ENCODE data around the gene MRPL47.
"Not testable (repeated sequence)": the region's sequence is repeated elsewhere in the genome, so short reads cannot be mapped to it uniquely, and the experiment has no call there.

MRPL47 gene

GRCh38 chr3:179604321-179605078 is at the start of gene MRPL47, which contains the start of gene NDUFB5:
Gene MRPL47 (minus strand): TSS chr3:179604638. CDS start chr3:179604624, 14 bp downstream.
Gene NDUFB5 (plus strand): TSS chr3:179604794. CDS start chr3:179604816, 22 bp downstream.
- DNase-seq (ENCODE audit: low read depth, low spot score): peak; percentile 90

DNA sequence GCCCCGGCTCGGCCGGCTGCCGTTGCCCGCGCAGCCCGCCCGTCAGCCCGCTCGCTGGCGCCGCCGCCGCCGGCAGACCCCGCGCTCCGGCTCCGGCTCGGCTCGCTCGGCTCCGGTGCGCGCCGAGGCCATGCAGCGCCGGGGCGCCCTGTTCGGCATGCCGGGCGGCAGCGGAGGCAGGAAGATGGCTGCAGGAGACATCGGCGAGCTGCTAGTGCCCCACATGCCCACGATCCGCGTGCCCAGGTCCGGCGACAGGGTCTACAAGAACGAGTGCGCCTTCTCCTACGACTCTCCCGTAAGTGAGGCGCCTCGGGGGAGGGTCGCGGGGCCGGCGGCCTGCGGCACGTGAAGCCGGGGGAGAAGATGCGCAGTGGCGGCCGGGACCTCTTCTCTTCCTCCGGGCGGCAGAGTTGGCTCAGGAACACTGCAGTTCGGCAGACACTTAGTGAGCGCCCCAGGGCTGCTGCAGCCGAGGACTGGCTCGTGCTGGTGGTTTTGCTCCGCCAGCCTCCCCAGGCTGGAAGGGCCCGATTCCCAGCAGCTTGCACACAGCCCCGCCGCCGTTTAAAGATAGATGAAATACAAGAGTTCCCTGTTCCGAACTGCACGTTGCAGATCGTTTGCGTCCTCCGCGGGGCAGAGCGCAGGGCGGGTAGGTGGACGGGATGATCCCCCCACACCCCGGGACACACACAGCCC is 48.8 kb upstream of the MRPL47 start:
- no peak for DNase-seq (ENCODE audit: low read depth, low spot score)

DNA sequence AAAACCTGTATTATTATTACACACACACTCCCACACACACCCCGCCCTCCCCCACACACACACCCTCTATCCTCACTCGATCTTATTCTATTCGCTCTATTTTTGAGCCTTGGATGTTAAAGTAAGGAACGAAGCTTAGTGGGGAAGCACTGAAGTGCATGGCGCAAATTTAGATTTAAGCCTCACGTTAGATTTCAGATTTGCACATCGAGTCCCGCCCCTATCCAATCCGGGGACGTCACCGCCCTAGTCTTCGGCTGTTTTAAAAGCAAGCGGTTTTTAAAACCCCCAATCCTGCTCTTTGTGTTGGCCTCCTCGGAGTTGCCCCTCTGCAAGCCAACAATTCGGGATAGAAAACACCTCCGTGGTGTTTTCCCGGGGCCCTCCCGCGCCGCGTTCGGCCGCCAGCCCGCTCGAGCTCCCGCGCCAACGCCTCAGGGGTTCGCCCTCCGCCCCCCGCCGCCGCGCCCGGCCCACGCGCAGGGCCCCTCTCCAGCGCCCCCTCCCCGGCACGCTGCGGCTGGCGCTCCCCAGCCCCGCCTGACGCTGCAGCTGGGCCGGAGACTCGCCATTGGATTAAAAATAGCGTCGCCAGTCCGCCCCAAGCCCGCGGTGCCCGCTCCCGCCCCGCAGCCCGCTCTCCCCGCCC is 48.1 kb upstream of the MRPL47 start, which contains the start of gene USP13:
Gene USP13 (plus strand): TSS at position 594 of the 649 bp plus-strand sequence. CDS start 186 bp downstream, outside the sequence.
- no peak for DNase-seq (ENCODE audit: low read depth, low spot score)

- no peak for DNase-seq (ENCODE audit: low read depth, low spot score)
Observed at GRCh38 chr3:179651687-179652446, 47.4 kb upstream of the MRPL47 start.

GRCh38 chr3:179646177-179646576 is 41.7 kb upstream of the MRPL47 start:
- DNase-seq (ENCODE audit: low read depth, low spot score): no peak

DNA sequence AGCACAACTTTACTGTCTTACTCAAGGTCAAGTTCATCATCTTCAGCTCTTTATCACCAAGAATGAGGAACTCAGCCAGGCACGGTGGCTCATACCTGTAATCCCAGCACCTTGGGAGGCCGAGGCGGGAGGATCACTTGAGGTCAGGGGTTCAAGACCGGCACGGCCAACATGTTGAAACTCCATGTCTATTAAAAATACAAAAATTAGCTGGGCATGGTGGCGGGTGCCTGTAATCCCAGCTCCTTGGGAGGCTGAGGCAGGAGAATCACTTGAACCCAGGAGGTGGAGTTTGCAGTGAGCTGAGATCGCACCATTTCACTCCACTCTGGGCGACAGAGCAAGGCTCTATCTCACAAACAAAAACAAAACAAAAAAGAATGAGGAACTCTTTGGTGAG is 39.4 kb upstream of the MRPL47 start:
- DNase-seq (ENCODE audit: low read depth, low spot score): not testable (repeated sequence)

DNA sequence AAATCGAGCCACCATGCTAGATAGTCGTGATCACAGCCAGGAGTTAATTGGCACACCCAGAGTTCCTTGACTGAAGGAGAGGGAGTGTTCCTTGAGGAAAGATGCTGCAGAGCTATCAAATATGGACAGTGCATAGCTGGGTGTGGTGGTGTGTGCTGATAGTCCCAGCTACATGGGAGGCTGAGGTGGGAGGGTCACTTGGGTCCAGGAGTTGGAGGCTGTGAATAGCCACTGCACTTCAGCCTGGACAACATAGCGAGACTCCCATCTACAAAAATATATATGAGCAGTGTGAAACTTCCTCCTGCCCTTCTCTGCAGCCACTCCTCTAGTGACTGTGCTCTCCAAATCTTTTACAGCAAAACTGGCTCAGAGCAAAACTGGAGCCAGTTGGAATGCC is 38.4 kb upstream of the MRPL47 start:
- no peak for DNase-seq (ENCODE audit: low read depth, low spot score)

DNA sequence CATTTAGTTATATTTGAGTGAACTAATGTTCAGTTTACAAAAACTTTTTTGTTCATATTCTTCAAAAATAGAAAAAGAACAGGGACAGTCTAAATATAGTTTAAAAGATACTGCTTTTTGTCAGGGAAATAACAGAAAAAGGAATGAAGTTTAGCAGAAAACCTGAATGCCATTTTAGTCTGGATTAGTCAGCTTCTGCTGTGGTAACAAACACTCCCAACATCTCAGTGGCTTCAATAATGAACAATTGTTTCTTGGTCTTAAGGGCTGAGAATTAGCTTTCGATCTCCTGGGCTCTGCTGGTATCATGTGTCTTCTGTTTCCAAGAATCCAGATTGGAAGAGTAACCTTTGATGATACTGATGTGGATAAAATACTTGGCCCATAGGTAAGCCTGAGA is 36.0 kb upstream of the MRPL47 start:
- no peak for DNase-seq (ENCODE audit: low read depth, low spot score)

DNA sequence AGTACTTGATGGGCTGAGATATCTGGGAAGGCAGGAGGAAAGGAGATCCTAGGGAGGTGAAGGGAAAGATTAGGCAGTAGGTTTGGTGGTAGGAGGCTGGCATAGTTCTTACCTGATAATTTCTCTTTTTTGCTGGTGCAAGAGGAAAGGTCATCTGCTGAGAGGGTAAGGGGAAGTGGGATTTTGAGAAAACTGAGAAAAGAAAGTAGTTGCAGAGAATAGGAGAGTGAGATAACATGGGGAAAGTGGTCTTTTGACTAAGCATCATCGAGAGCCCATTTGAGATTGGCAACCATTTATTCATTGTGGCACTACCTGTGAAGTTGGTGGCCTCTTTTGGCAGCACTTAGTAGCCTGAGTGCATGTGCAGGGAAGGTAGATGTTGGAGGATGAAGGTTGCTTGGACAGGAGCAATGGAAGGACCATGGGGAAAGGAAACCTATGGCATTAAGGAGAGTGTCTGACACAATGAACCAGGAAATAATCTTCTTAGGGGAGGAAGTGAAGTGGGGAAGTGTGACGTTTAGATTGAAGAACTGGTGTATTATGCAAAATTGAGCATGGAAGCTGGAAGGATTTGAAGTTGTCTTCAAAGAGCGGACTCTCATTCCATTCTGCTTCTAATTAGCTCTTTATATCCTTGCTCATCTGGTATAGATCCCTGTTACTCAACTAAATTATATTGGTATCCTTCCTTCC is 26.5 kb upstream of the MRPL47 start:
- DNase-seq (ENCODE audit: low read depth, low spot score): no peak

DNA sequence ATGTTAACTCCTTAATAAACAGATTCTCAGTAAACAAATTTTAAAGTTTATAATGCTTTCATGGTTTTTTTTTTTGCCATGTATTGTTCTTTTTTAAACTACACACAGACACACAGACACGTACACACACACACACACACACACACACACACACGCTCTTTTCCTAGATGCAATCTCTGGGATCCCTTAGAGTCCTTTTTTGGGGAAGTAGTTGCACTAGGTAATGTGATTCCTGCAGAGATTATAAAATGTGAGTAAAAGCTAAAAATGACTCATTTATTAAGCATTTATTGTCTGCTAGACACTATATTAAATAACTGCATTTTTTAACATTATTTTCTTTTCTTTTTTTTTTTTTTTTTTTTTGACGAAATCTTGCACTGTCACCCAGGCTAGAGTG is 20.0 kb upstream of the MRPL47 start:
- DNase-seq (ENCODE audit: low read depth, low spot score): no peak

GRCh38 chr3:179622023-179622422 is 17.6 kb upstream of the MRPL47 start:
- no peak for DNase-seq (ENCODE audit: low read depth, low spot score)

DNA sequence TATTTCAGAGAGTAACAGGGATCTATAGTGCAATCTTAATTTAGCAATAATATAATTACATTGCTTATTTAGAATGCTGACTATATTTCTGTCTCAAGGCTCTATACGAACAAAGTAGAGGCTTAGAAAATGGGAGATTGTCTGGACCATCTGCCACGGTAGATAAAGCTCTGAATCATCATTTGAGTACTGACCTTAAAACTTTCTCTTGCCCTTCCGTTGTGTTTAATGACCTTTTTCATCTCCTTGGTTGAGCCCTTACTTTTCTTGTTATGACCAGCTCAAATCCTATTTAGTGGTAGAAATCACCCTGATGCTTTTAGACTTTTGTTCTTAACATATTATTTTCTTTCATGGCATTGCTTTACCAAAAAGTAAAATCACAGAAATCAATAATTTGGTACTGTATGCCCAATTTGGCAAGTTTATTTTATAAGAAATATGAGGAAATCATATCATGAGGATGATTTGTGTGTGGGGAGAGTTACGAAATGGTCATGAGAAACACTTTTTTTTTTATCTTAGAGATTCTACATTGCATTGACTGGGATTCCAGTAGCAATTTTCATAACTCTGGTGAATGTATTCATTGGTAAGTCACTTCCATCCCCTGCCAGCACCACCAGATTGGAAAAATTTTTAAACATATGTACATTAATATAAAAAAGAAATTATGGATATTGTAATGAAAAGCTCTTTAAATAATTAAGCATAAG is 11.2 kb upstream of the MRPL47 start:
- DNase-seq (ENCODE audit: low read depth, low spot score): no peak

DNA sequence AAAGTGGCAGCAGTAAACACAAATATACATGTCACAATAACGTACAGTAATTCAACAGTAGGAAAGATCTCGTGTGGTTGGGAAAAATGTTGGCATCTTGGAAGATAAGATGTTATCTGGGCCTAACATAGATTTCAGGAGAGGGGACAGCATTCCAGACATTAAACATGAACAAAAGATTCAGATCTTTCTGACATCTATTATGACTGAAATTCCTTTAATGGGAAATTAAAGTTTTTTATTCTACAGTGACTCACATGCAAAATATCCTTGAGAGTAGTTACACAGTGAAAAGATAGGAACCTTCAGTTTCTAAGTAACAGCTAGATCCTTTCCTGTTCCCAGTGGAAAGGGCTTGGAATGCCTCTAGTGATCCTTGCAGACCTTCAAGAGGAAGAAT is 9.4 kb upstream of the MRPL47 start:
- DNase-seq (ENCODE audit: low read depth, low spot score): no peak

- DNase-seq (ENCODE audit: low read depth, low spot score): no peak
Observed at GRCh38 chr3:179610066-179610465, 5.6 kb upstream of the MRPL47 start.

DNA sequence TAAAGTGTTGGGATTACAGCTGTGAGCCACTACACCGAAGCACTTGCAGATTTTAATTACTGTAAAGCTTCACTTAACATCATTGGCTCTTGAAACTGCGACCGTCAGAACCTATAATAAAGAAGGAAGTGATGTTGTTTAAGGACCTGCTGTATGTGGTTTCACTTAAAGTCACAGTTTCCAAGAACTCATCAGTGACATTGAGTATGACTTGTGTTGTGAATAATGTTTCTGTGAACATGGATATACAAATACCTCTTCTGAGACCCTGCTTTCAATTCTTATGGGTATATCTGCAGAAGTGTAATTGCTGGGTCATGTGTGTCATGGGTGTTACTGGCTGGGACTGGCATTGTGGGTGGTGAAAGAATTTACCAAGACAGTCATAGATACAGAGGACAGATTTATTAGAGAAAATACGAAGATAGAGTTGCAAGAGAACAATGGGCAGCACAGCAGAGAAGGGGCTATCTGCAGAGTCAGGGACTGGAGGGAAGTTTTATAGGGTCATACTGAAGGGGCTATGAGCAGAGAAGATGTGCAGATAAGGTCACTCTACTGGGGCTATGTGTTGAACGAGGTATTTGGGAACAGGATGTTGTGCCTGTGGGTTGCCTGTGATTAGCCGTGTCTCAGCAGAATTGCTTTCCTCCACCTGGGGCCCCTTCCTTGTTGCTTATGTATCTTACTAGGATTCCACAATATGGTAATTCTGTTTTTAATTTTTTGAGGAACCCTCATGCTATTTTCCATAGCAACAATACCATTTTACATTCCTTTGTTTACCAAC is 4.7 kb upstream of the MRPL47 start:
- no peak for DNase-seq (ENCODE audit: low read depth, low spot score)

DNA sequence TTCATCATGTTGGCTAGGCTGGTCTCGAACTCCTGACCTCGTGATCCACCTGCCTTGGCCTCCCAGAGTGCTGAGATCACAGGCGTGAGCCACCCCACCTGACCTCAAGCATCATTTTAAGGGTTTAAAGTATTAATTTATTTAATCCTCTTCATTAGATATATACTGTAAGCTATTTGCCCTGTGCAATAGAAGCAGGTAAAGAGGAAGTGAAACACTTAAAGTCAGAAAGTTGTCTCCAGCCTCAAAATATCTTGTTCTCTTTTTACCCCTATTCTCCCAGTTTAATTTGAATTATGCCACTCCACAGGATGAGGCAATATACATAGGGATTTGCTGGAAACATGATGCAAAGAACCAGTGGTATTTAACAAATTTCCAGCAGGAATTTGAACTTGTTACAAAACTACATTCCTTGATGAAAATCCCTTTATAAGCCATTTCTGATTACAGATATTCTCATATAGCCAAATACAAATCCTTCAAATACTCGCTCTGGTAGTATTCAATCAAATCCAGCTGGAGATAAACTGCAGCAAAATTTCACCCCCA is 2.2 kb upstream of the MRPL47 start:
- DNase-seq (ENCODE audit: low read depth, low spot score): no peak

- no peak for DNase-seq (ENCODE audit: low read depth, low spot score)
Observed at GRCh38 chr3:179603831-179604230, 607 bp downstream of the MRPL47 start.

DNA sequence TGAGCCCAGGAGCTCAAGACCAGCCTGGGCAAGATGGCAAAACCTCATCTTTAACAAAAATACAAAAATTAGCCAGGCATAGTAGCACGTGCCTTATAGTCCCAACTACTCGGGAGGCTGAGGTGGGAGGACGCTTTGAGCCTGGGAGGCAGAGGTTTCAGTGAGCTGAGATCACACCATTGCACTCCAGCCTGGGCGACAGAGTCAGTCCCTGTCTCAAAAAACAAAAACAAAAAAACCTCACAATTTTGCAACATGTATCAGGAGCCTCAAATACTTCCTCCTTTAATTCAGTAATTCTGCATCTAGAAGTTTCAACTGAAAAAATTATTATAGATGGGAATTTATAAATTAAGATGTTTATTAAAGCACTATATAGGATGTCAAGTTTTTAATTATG is 1.1 kb downstream of the MRPL47 start:
- DNase-seq (ENCODE audit: low read depth, low spot score): no peak

- no peak for DNase-seq (ENCODE audit: low read depth, low spot score)
Observed at GRCh38 chr3:179599531-179599930, 4.9 kb downstream of the MRPL47 start.
